Measurements from ENCODE around the gene FRAT2. TPM values are rescaled to one million over a fixed set of nuclear protein-coding genes. Genes with fewer than 3 reads are reported as not detected.
A peak's percentile ranks its signal among the peaks of the same experiment; 100 is the strongest.

Gene FRAT2
- total and polyA plus RNA-seq, 2 of the 13 experiments (the other 11 are each of a cell fraction or from before 2014, with no cell fraction given), result 7.2 to 14.1 TPM

- TF ChIP-seq TRIM22 (IDR thresholded peaks at IDR 0.05), result no peak
- no peak for TF ChIP-seq PITX1 (CRISPR knock-in tag; IDR thresholded peaks at IDR 0.05)
- peak; percentile 99 for TF ChIP-seq ZNF121 (CRISPR knock-in tag; IDR thresholded peaks at IDR 0.05)
- TF ChIP-seq AGO2 (optimal IDR thresholded peaks at IDR 0.05; ENCODE audit: low read depth, low read length), result peak; percentile 47
- peak; percentile 66 for TF ChIP-seq HOXA3 (CRISPR knock-in tag; IDR thresholded peaks at IDR 0.05)
- TF ChIP-seq CC2D1A (CRISPR knock-in tag; IDR thresholded peaks at IDR 0.05), result no peak
- TF ChIP-seq HNF4A (CRISPR knock-in tag; IDR thresholded peaks at IDR 0.05), result peak; percentile 39; the same call in 1 of the 2 replicates
- peak; percentile 16; the same call in 1 of the 2 replicates for TF ChIP-seq PRDM10 (CRISPR knock-in tag; IDR thresholded peaks at IDR 0.05; ENCODE audit: low read depth)
- TF ChIP-seq BRCA1 (CRISPR knock-in tag; IDR thresholded peaks at IDR 0.05), result no peak
- TF ChIP-seq ZNF709 (CRISPR knock-in tag; IDR thresholded peaks at IDR 0.05), result 0 out of 2 replicates have a peak, but pooled peaks have one; percentile 0
- no peak for TF ChIP-seq KLF11 (CRISPR knock-in tag; IDR thresholded peaks at IDR 0.05)
- peak; percentile 86 for TF ChIP-seq ZBTB33 (CRISPR knock-in tag; IDR thresholded peaks at IDR 0.05)
- TF ChIP-seq ATF7-NPFF (CRISPR knock-in tag; IDR thresholded peaks at IDR 0.05; ENCODE audit: low read depth), result 0 out of 2 replicates have a peak, but pooled peaks have one; percentile 30
- TF ChIP-seq NR2F6 (IDR thresholded peaks at IDR 0.05), result no peak
- 0 out of 2 replicates have a peak, but pooled peaks have one; percentile 30 for TF ChIP-seq NR2F6 (CRISPR knock-in tag; IDR thresholded peaks at IDR 0.05)
- peak; percentile 56; the same call in 1 of the 2 replicates for TF ChIP-seq THRA (CRISPR knock-in tag; IDR thresholded peaks at IDR 0.05; ENCODE audit: borderline replicate concordance)
- no peak for TF ChIP-seq YY1 (IDR thresholded peaks at IDR 0.05; ENCODE audit: insufficient read depth, insufficient replicate concordance, low read depth, low read length)
- TF ChIP-seq CSRNP2 (CRISPR knock-in tag; conservative IDR thresholded peaks at IDR 0.05; ENCODE audit: low read depth), result no peak
- no peak for TF ChIP-seq HCFC1 (IDR thresholded peaks at IDR 0.05; ENCODE audit: low read depth, low read length)
- 0 out of 2 replicates have a peak, but pooled peaks have one; percentile 29 for TF ChIP-seq RFXAP (CRISPR knock-in tag; IDR thresholded peaks at IDR 0.05; ENCODE audit: borderline replicate concordance)
These were observed 13.3 kb downstream of the FRAT2 start (continued) for GRCh38 chr10:97321032-97321803.
